Measurements from ENCODE around the gene LYPD5.

LYPD5 gene

DNA sequence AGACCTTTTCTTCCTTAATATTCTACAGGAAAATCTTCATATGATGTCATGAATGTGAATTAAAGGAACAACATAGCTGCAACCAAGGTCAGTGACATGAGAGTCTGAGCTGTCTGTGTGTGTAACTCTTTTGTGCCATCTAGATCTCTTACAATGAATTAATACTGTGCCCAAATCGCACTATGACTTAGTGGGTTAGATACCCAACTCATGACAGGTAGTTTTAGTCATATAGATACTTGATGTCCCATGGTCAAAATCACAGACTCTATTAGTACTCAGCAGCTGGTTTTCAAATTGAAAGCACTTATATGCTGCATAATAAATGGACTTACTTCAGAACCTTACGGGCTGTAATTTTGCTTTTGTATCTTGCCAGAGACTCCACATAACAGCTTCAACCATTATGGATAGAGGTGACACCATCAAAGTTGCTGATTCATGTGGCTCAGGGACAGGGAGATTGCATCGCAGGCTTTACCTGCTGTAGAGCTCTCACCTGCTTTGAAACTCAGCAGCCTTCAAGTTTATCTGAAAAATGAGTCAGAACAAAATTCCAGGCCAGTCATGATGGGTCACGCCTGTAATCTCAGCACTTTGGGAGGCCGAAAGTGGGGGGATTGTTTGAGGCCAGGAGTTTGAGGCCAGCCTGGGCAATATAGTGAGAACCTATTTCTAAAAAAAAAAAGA is 12.6 kb upstream of the LYPD5 start:
- TF ChIP-seq, protein P1, sequence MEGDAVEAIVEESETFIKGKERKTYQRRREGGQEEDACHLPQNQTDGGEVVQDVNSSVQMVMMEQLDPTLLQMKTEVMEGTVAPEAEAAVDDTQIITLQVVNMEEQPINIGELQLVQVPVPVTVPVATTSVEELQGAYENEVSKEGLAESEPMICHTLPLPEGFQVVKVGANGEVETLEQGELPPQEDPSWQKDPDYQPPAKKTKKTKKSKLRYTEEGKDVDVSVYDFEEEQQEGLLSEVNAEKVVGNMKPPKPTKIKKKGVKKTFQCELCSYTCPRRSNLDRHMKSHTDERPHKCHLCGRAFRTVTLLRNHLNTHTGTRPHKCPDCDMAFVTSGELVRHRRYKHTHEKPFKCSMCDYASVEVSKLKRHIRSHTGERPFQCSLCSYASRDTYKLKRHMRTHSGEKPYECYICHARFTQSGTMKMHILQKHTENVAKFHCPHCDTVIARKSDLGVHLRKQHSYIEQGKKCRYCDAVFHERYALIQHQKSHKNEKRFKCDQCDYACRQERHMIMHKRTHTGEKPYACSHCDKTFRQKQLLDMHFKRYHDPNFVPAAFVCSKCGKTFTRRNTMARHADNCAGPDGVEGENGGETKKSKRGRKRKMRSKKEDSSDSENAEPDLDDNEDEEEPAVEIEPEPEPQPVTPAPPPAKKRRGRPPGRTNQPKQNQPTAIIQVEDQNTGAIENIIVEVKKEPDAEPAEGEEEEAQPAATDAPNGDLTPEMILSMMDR (IDR thresholded peaks at IDR 0.05; ENCODE audit: extremely low read depth, insufficient read depth, missing control alignments) = no peak
- no peak for DNase-seq (ENCODE audit: low spot score)
- in situ Hi-C loops (cut with MboI; ENCODE audit: low pct_unique_long_range_greater_than_20kb, low sequenced_read_pairs, unreplicated experiment) = no loop called here

DNA sequence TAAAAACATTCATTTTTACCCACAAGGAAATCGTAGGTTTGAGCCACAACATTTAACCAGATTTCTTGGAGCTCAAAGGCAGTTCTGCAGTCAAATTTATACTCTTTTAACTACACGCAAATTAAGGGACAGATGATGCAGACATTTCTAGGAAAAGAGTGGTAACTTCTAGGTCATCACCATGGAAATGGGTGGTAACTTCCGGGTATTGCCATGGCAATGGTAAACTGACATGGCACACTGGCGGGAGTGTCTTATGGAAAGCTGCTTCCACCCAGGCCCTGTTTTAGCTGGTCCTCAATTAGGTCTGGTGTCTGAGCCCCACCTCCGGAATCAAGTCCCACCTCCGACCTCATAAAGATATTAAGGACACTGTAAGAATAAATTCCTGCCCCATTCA is 10.4 kb upstream of the LYPD5 start:
- in situ Hi-C loops (cut with MboI; ENCODE audit: low pct_unique_long_range_greater_than_20kb, low sequenced_read_pairs, unreplicated experiment) = no loop called here
- DNase-seq (ENCODE audit: low spot score) = no peak
- TF ChIP-seq, protein P1 (IDR thresholded peaks at IDR 0.05; ENCODE audit: extremely low read depth, insufficient read depth, missing control alignments) = no peak

DNA sequence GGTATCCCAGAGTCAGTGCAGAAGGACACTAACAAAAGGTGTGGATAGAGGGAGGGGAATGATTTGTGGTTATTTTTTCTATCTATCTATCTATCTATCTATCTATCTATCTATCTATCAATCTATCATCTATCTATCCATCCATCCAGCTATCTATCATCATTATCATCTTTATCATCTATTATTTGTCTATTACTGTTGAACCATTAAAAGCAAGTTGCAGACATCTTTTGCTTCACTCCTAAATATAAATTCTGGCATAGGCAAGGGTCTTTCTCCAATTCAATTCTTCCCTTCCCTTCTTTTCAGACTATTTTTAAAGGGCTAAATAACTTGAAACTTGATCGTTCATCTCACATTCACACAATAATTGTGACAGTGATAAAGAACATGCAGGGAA is 10.0 kb upstream of the LYPD5 start:
- DNase-seq (ENCODE audit: low spot score) = no peak
- TF ChIP-seq, protein P1 (IDR thresholded peaks at IDR 0.05; ENCODE audit: extremely low read depth, insufficient read depth, missing control alignments) = no peak

DNA sequence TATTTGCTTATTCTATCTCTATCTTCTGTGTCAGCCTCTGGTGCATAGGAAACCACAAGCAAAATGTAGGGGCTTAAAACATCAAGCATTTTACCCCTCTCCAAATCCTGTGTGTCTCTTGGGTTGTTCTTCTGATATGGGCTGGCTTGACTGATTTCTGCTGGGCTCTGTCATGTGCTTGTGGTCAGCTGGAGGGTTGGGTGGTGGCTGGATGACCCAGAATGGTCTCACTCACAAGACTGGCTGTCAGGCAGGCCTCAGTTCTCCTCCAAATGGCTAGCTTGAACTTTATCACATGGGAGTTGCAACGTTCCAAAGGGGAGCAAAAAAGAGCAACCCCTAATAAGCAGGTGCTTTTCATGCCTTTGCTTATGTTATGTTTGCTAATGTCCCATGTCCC is 9.6 kb upstream of the LYPD5 start:
- in situ Hi-C loops (cut with MboI; ENCODE audit: low pct_unique_long_range_greater_than_20kb, low sequenced_read_pairs, unreplicated experiment) = no loop called here
- no peak for DNase-seq (ENCODE audit: low spot score)
- TF ChIP-seq, protein P1 (IDR thresholded peaks at IDR 0.05; ENCODE audit: extremely low read depth, insufficient read depth, missing control alignments) = no peak

More for the DNA sequence above, 10.0 kb upstream of the LYPD5 start:
- in situ Hi-C loops (cut with MboI; ENCODE audit: low pct_unique_long_range_greater_than_20kb, low sequenced_read_pairs, unreplicated experiment) = no loop called here

DNA sequence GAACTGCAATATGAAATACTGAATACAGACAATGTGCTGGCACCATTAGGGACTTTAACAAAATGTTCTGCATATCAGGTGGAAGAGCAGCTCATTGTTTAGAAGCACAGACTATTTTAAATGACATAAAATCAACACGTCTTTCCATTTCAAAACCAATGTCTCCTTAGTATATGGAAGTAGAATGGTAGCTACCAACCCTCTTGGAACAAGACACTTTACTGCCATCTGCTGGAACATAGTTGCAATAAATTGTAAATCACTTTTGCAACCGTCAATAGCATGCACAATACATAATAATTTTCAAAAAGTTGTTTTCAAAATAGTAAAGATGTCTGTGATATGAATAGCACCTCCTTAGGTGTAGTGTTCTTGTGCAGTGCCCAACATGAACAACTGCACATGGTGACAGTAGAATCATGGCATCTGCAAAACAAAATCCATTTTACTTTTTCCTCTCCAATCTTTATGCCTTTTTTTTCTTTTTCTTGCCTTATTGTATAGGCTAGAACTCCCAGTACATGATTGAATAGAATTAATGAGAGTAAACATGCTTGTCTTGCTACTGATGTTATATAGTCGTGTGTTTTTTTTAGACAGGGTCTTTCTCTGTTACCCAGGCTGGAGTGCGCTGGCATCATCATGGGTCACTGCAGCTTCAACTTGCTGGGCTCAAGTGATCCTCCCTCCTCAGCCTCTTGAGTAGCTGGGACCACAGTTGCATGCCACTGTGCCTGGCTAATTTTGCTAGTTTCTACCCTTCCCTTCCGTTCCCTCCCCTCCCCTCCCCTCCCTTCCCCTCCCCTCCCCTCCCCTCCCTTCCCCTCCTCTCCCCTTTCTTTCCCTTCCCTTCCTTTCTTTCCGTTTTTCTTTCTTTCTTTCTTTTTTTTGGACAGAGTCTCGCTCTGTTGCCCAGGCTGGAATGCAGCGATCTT is 7.8 kb upstream of the LYPD5 start:
- TF ChIP-seq, protein P1 (IDR thresholded peaks at IDR 0.05; ENCODE audit: extremely low read depth, insufficient read depth, missing control alignments) = peak; percentile 62

DNA sequence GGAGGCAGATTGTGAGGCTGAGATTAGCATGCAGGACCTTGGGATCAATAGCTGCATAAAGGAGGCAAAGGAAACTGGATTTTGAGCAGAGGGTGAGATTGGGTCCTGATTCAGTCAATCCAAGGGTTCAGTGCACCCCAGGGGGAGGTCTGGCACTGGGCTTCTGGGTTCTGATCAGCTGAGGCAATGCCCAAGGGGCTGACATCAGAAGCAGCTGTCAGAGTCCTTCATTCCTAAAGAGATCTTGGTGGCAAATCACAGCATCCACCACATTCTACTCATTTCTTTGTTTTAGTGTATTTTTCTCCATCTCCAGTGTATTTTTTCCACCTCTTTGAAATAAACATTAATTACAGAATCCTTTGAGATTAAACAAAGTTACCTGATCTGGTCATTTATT is 5.4 kb upstream of the LYPD5 start:
- TF ChIP-seq, protein P1 (IDR thresholded peaks at IDR 0.05; ENCODE audit: extremely low read depth, insufficient read depth, missing control alignments) = no peak
- in situ Hi-C loops (cut with MboI; ENCODE audit: low pct_unique_long_range_greater_than_20kb, low sequenced_read_pairs, unreplicated experiment) = loop anchor here (10.0 kb wide), 1 partner anchor 63 kb away; no protein-coding TSS in a partner anchor
- no peak for DNase-seq (ENCODE audit: low spot score)

More for the DNA sequence above, 7.8 kb upstream of the LYPD5 start:
- DNase-seq (ENCODE audit: low spot score) = peak; percentile 47
- in situ Hi-C loops (cut with MboI; ENCODE audit: low pct_unique_long_range_greater_than_20kb, low sequenced_read_pairs, unreplicated experiment) = loop anchor here (10.0 kb wide), 1 partner anchor 65 kb away; no protein-coding TSS in a partner anchor

Data from GM13977 (cell line).